GM18951 (cell line): ENCODE results near the gene NRCAM.

Experiments
- POLR2A ChIP-seq: IDR thresholded peaks from 4 replicates; pipeline ENCODE4 v1.6.1; 2011; ENCODE audit warnings: mild to moderate bottlenecking; ENCODE audit not compliant: insufficient read length, insufficient read depth; ENCODE audit errors: extremely low read depth
- in situ Hi-C: fragments of 300-500 bp; cut with MboI; formaldehyde crosslinking; loops from one replicate; pipeline ENCODE4 v1.12.0; 2022; ENCODE audit warnings: low sequenced_read_pairs, mixed read lengths, inconsistent platforms; ENCODE audit not compliant: unreplicated experiment

Gene NRCAM

DNA sequence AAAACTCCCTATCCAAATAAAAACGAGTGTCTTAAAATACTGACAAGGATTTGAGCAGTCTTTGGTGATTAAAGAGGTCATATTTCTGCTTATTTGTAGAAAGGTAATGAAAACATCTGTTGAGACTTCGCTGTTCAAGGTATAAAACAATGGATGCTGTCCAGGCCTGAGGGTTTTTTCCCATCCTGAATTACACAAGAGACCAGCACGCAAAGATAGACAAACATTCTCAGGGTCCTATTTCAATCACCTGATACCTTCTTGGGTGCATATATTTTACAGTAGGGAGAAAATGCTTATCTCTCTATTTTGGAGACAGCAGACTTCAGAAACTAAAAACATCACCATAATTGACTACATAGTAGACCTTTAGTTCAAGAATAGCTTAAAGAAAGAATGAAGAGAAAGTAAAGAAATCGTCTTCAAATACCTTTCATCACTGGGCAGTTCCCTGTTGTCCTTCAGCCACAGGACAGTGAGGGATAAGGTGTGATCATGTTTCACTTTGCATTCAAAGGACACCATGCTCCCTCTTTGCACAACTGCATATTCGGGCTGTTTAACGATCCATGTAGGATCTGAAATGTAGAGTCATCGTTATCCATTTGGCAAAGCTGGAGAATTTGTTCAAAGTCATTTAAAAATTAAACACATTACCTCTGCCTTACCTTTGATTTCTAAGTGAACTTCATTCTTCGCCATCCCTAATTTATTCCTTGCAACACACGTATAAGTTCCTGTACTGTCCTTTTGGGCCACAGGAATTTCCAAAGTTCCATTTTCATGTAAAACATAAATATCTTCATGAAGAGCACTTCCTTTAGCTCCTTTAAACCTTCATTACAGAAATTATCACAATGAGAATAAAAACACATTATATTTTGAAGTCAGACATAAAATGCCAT lies 262.4 kb downstream of the NRCAM start:
- in situ Hi-C loops: no loop called here
- TF ChIP-seq POLR2A: no peak

DNA sequence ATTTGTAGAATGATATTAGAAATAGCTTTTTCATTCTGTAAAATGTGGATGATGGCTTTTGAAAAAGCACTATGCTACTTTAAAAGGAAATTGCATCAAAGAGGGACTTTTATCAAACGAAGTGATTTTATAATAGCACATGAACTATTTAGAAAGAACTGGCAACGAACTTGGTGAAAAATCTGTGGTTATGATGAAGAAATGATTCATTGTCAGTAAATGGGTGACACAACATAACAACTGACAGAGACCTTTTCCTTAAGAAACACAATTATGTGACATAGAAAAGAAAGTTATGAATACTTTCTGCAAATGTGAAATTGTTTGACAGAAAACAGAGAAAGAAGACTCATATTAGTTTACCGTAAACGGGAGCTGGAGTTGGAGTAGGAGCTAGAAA lies 265.3 kb downstream of the NRCAM start:
- in situ Hi-C loops: no loop called here

DNA sequence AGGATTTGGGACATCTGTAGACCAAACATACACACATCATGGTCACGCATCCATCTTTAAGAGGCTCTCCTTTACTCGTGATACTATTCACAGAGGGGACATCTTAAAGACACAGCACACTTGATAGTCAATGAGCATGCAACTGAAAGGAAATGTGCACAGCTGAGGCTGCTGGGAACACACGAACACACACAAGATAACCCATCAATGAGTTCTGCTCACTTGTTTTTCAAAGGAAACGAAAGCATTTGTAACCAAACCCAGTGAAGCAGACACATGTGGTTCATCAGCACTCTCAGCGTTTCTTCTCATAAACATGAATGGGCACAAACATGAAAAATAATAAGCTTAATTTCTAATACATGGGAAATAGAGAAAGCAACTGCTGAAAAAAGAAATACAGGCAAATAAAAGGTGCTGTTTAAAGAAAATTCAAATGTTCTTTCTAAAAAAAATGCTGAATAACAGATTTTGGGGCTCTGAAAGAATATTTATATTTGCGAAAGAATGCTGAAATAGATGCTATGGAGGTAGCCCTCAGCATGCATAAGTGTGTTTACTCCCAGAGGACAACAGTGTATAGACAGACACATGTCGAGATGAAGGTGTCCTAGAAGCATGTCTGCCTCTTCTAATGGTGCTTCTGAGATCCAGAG lies 266.4 kb downstream of the NRCAM start:
- no peak for TF ChIP-seq POLR2A
- in situ Hi-C loops: no loop called here

More for the DNA sequence above, 265.3 kb downstream of the NRCAM start:
- no peak for TF ChIP-seq POLR2A

DNA sequence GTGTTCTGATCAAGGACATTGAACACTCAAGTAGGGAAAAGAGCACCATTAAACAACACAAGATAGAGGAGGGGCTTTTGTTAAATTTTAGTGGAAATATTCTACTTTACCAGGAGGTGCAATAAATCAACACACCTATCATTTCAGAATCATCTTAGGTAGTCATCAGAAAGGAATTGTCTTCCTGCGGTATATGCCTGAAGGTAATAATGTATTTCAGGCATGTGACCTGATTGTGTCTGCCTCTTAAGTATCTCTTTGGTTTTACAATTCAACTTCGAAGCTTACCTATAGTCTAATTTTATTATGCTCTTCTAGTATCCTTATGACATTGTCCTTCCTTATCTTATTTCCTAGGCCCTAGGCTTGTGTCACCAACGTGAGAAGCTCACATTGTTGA lies 267.5 kb downstream of the NRCAM start:
- TF ChIP-seq POLR2A: no peak
- in situ Hi-C loops: no loop called here

DNA sequence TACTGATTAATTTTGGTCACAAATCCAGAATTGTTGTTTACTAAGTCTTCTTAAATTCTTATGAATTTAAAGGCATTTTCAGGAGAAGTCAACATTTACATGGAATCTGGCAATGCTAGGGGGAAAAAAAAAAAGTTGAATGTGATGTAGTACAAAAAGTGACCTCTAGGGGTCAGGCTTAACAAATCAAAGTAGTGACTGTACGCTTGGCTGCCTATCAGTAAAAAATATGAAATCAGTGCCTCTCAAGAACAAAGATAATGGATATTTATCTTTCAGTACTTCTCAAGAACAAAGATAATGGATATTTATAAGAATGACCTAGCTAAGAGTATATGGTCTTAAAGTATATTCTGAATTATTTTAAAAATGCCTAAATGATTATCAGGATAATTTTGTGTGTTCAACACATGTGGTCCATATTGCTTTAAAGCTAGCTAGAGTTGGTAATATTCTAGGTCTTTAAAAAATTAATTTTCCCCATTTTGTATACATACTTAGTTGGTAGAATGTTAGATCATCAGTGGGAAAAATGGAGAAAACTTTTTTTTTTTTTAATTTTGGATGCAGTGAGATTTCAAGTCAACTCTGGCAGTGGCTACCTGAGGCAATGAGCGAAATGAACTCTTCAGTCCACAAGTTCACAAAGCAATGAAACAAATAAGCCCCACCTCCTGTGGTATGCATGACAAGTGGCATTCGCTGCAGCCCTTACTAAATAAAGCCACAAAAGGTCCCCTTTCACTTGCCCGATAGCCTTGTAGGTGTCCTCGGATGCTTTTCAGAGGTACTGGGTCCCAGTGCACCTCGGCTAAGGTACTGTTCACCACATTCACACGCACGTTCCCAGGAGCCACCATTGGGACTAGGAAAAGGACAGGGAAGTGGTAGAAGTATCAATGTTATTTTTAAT lies 274.9 kb downstream of the NRCAM start:
- in situ Hi-C loops: no loop called here
- TF ChIP-seq POLR2A: no peak

DNA sequence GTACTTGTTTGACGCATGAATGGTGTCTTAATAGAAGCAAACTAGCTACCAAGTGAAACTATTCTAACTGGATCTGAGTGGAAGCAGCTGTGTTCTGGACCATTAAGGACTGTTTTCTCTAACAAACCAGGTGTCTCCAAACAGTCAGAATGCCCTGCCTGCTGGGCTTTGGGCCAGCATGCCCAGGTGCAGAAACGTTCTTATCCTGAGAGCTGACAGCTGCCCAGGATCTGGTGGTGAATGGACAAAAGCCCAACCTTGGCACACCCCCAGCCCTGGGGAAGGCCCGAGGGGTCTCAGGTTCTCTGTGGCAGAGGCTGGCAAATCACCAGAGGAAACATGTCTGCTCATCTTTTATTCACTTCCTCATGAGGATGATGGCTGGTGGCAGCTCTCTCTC lies 277.8 kb downstream of the NRCAM start:
- in situ Hi-C loops: loop anchor here (5.0 kb wide), 1 partner anchor 324 kb away; no protein-coding TSS in a partner anchor
- no peak for TF ChIP-seq POLR2A

DNA sequence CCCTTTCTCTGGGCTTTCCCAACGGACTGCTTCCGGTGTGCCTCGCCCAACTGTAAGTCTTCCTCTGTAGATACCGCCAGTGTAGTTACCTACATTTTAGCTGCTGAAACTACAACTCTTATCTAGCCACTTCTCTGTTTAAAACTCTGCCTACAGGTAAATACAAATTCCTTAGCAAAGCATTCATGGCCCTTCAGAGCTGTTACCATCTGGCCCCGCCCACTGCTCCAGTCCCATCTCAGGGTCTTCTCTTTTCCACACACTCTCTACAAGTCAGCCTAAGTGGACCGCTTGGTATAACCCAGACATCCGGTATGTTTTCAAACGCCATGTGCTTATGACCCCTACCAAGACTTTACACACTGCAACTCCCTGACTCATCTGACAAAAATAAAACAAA lies 285.1 kb downstream of the NRCAM start:
- TF ChIP-seq POLR2A: no peak
- in situ Hi-C loops: no loop called here

DNA sequence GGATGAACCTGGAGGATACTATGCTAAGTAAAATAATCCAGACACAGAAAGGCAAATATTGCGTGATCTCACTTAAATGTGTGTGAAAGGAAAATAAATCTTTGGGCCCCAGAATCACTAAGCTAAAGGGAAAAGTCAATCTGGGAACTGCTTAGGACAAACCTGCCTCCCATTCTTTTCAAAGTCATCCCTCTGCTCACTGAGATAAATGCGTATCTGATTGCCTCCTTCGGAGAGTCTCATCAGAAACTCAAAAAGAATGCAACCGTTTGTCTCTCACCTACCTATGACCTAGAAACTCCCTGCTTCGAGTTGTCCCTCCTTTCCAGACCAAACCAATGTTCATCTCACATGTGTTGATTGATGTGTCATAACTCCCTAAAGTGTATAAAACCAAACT lies 286.0 kb downstream of the NRCAM start:
- TF ChIP-seq POLR2A: no peak
- in situ Hi-C loops: no loop called here

DNA sequence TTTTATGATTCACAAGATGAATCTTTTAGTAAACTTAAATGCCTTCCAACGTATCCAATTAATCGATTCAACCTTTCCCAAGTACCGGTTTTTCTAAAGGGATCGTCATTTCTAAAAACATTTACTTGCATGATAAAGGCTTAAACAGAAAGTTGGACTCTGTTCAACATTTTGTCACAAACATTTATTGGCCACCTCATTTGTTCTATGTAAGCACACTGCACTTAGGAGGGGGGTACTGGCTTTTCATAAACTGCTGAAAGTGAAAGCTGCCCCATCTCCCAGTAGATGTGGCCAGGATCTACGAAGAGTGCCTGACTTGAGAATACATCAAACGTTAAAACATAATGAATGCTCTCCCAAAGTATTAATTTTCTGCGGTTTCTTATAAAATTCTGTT lies 288.8 kb downstream of the NRCAM start:
- no peak for TF ChIP-seq POLR2A
- in situ Hi-C loops: no loop called here

DNA sequence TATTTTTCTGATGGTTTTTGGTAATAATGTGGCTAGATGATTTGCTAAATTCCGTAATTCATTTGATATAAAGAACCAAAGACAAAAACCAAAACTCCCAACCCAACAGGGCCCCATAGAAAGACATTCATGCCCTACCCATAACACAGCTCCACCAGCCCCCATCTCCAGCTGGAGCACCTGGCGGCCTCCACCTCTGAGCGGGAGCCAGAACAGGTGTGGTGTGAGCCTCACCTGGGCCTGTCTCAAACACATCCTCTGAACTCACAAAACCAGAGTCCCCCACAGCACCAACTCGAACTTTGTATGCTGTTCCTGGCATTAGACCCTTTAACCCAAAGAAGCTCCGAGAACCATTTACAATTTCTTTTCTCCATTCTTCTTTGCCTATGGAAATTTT lies 289.5 kb downstream of the NRCAM start:
- in situ Hi-C loops: no loop called here
- no peak for TF ChIP-seq POLR2A

DNA sequence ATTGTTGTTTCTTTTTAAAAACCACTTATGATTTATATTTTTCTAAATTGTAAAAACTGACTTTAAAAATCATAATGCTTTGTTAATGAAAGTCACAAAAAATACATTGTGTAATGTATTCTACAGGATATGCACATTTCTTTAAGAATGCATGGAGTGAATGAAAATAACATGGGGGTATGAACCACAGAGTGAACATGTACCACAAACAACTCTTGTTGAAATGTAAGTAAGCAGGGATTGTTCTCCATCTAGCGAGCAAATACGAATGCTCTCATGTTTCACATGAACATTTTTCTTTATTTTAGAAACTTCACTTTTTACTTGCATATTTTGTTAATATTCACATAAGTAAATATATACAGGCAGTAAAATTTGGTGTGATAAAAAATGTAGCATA lies 290.5 kb downstream of the NRCAM start:
- TF ChIP-seq POLR2A: no peak
- in situ Hi-C loops: no loop called here

DNA sequence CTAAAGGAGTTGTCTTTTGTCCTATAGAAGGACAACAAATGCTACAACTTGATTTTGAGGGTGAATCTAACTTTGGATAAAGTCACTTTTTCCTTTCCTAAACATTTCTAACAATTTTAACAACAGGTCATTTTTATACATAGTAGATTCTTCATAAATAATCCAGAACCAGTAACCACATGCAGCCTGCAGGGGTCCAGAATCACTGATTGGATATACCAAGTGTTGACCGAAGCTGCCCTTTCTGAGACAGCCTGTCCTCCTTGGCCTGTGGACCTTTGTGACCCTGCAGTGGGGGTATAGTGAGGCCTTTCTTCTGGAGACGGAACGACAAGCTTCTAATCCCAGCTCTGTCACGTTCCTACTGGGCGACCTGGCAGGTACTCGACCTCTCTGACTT lies 291.3 kb downstream of the NRCAM start:
- in situ Hi-C loops: no loop called here

DNA sequence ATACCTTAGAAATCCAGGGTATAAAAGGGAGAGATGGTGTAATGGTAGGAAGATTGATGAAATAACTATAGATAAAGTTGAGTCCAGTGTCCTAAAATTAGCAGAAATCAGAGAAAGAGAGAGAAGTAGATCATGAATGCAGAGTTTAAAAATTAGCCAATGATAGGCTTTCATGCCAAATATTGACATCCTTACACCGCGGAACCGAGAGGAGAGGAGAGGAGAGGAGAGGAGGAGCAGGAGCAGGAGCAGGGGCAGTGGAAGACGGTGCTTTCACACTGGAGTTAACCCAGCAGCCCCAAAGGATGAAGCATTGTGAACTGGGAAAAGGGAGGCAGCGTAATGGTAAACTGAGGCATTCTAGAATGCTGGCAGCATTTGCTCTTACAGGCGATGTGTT lies 291.9 kb downstream of the NRCAM start:
- TF ChIP-seq POLR2A: no peak
- in situ Hi-C loops: no loop called here

More for the DNA sequence above, 291.3 kb downstream of the NRCAM start:
- TF ChIP-seq POLR2A: no peak
